ENCODE measurements around the gene GPR176. TPM values are rescaled to one million over a fixed set of nuclear protein-coding genes. Genes with fewer than 3 reads are reported as not detected.

Gene GPR176
- total RNA-seq, 1 donor from 2014 or later = 52.0 TPM

GRCh38 chr15:39935241-39935640 is 15.2 kb upstream of the GPR176 start:
- DNase-seq (ENCODE audit: low read depth) = no peak
- Histone ChIP-seq H3K27me3 (ENCODE audit: control insufficient read depth, insufficient read depth, low read length) (no peaks in the 10 kb centered on the region), H3K4me3 (ENCODE audit: low read depth, low read length) (peak overlapping the region; percentile 73), H3K36me3 (ENCODE audit: control insufficient read depth, insufficient read depth, low read length) (peaks cover 1% of the 10 kb centered on the region)
- TF ChIP-seq, protein P1, sequence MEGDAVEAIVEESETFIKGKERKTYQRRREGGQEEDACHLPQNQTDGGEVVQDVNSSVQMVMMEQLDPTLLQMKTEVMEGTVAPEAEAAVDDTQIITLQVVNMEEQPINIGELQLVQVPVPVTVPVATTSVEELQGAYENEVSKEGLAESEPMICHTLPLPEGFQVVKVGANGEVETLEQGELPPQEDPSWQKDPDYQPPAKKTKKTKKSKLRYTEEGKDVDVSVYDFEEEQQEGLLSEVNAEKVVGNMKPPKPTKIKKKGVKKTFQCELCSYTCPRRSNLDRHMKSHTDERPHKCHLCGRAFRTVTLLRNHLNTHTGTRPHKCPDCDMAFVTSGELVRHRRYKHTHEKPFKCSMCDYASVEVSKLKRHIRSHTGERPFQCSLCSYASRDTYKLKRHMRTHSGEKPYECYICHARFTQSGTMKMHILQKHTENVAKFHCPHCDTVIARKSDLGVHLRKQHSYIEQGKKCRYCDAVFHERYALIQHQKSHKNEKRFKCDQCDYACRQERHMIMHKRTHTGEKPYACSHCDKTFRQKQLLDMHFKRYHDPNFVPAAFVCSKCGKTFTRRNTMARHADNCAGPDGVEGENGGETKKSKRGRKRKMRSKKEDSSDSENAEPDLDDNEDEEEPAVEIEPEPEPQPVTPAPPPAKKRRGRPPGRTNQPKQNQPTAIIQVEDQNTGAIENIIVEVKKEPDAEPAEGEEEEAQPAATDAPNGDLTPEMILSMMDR (IDR thresholded peaks at IDR 0.05; ENCODE audit: insufficient read depth, low read length, poor library complexity, severe bottlenecking) = no peak

GRCh38 chr15:39934397-39935071 is 14.5 kb upstream of the GPR176 start:
- Histone ChIP-seq H3K27me3 (ENCODE audit: control insufficient read depth, insufficient read depth, low read length) (no peaks in the 10 kb centered on the region), H3K4me3 (ENCODE audit: low read depth, low read length) (peak overlapping the region; percentile 73), H3K36me3 (ENCODE audit: control insufficient read depth, insufficient read depth, low read length) (no peaks in the 10 kb centered on the region)
- TF ChIP-seq, protein P1 (IDR thresholded peaks at IDR 0.05; ENCODE audit: insufficient read depth, low read length, poor library complexity, severe bottlenecking) = no peak
- no peak for DNase-seq (ENCODE audit: low read depth)

DNA sequence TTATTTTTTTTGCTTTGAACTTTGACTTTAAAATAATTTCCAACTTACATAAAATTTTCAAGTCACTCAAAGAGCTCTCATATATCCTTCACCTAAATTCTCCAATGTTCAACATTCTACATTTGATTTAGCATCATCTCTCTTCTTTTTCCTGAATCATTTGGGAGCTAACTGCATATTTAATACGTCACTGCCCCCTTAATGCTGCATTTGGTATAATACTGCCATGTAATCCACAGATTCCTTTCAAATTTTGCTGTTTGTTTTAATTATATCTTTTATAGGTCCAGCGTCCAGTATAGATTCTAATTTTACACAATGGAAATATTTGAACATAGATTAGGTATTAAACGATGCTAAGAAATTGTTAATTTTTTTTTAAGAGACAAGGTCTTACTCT is 11.5 kb upstream of the GPR176 start:
- Histone ChIP-seq H3K36me3 (ENCODE audit: control insufficient read depth, insufficient read depth, low read length) (no peaks in the 10 kb centered on the region), H3K27me3 (ENCODE audit: control insufficient read depth, insufficient read depth, low read length) (no peaks in the 10 kb centered on the region), H3K4me3 (ENCODE audit: low read depth, low read length) (no peak overlapping the region)
- no peak for DNase-seq (ENCODE audit: low read depth)
- TF ChIP-seq, protein P1 (IDR thresholded peaks at IDR 0.05; ENCODE audit: insufficient read depth, low read length, poor library complexity, severe bottlenecking) = peak; percentile 2

DNA sequence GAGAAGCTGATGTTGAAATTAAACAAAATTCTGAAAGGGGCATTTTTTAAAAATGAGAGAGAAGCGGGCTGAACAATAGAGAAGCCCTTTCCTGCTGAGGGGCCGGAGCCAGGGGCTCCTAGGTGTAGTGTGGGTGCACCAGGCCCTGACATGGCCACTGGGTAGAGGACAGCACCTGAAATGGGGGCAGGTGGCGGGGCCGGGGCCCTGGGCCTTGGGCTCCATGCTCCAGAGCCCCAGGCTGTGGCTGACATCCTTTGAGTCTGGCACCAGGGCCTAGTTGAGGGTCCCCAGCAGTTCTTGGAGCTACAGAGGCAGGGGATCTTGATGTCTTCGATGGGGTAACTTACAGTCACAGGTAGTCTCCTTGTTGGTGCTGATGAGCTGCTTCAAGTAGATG is 6.5 kb upstream of the GPR176 start:
- TF ChIP-seq, protein P1 (IDR thresholded peaks at IDR 0.05; ENCODE audit: insufficient read depth, low read length, poor library complexity, severe bottlenecking) = no peak
- no peak for DNase-seq (ENCODE audit: low read depth)
- Histone ChIP-seq H3K36me3 (ENCODE audit: control insufficient read depth, insufficient read depth, low read length) (no peaks in the 10 kb centered on the region), H3K27me3 (ENCODE audit: control insufficient read depth, insufficient read depth, low read length) (no peaks in the 10 kb centered on the region), H3K4me3 (ENCODE audit: low read depth, low read length) (no peak overlapping the region)

GRCh38 chr15:39925112-39925842 is 5.2 kb upstream of the GPR176 start:
- DNase-seq (ENCODE audit: low read depth) = peak; percentile 32

More at GRCh38 chr15:39925112-39925842, 5.2 kb upstream of the GPR176 start:
- TF ChIP-seq, protein P1 (IDR thresholded peaks at IDR 0.05; ENCODE audit: insufficient read depth, low read length, poor library complexity, severe bottlenecking) = no peak
- H3K36me3 ChIP-seq (ENCODE audit: control insufficient read depth, insufficient read depth, low read length) = no peaks in the 10 kb centered on the region
- no peak overlapping the region for H3K4me3 ChIP-seq (ENCODE audit: low read depth, low read length)
- no peaks in the 10 kb centered on the region for H3K27me3 ChIP-seq (ENCODE audit: control insufficient read depth, insufficient read depth, low read length)
